BLaER1 (cell line): ENCODE data around the gene ARHGEF6.

ENCODE experiments used
- H3K27ac ChIP-seq: shearing (Covaris generic); formaldehyde crosslinking; 2 replicates; pipeline ENCODE4 v1.8.1; 2022
- H3K27me3 ChIP-seq: shearing (Covaris generic); formaldehyde crosslinking; 2 replicates; pipeline ENCODE4 v1.8.1; 2022
- H3K36me3 ChIP-seq: shearing (Covaris generic); formaldehyde crosslinking; 2 replicates; pipeline ENCODE4 v1.8.1; 2022
- H3K4me1 ChIP-seq: shearing (Covaris generic); formaldehyde crosslinking; 2 replicates; pipeline ENCODE4 v1.8.1; 2022
- H3K4me2 ChIP-seq: shearing (Covaris generic); formaldehyde crosslinking; 2 replicates; pipeline ENCODE4 v1.8.1; 2022
- H3K4me3 ChIP-seq: shearing (Covaris generic); formaldehyde crosslinking; 2 replicates; pipeline ENCODE4 v1.8.1; 2022
- H3K9ac ChIP-seq: shearing (Covaris generic); formaldehyde crosslinking; 2 replicates; pipeline ENCODE4 v1.8.1; 2022
- H3K9me3 ChIP-seq: shearing (Covaris generic); formaldehyde crosslinking; 2 replicates; pipeline ENCODE4 v1.8.1; 2022
- H4K20me1 ChIP-seq: shearing (Covaris generic); formaldehyde crosslinking; 2 replicates; pipeline ENCODE4 v1.8.1; 2022
- Cebpa-rat ChIP-seq: shearing (Covaris generic); IDR thresholded peaks from 2 replicates; pipeline ENCODE4 v1.8.1; 2022

ARHGEF6 gene

GRCh38 chrX:136620780-136621179 lies 160.0 kb downstream of the ARHGEF6 start:
- no peak for TF ChIP-seq Cebpa-rat
- peaks cover 75% of the 10 kb centered on the region for H3K27me3 ChIP-seq
- no peak overlapping the region for H3K9ac ChIP-seq
- no peaks in the 10 kb centered on the region; the same call in 1 of the 2 replicates for H4K20me1 ChIP-seq
- peaks cover 37% of the 10 kb centered on the region for H3K4me1 ChIP-seq
- no peaks in the 10 kb centered on the region for H3K36me3 ChIP-seq
- peaks cover 5% of the 10 kb centered on the region; the same call in 1 of the 2 replicates for H3K9me3 ChIP-seq
- H3K27ac ChIP-seq: no peak overlapping the region
- no peak overlapping the region for H3K4me2 ChIP-seq
- H3K4me3 ChIP-seq: no peak overlapping the region

GRCh38 chrX:136619899-136620505 lies 160.7 kb downstream of the ARHGEF6 start:
- Histone ChIP-seq H3K4me3 (no peak overlapping the region), H3K36me3 (no peaks in the 10 kb centered on the region), H4K20me1 (no peaks in the 10 kb centered on the region; the same call in 1 of the 2 replicates), H3K9me3 (peaks cover 5% of the 10 kb centered on the region; the same call in 1 of the 2 replicates), H3K27ac (no peak overlapping the region), H3K4me1 (peaks cover 37% of the 10 kb centered on the region), H3K27me3 (peaks cover 75% of the 10 kb centered on the region), H3K9ac (no peak overlapping the region), H3K4me2 (peak overlapping the region; percentile 24)
- no peak for TF ChIP-seq Cebpa-rat

- Histone ChIP-seq H3K27ac (no peak overlapping the region), H4K20me1 (no peaks in the 10 kb centered on the region), H3K9me3 (peaks cover 5% of the 10 kb centered on the region; the same call in 1 of the 2 replicates), H3K27me3 (peaks cover 79% of the 10 kb centered on the region), H3K4me3 (no peak overlapping the region), H3K4me1 (peaks cover 37% of the 10 kb centered on the region), H3K4me2 (peak overlapping the region; percentile 38), H3K9ac (no peak overlapping the region), H3K36me3 (no peaks in the 10 kb centered on the region)
- TF ChIP-seq Cebpa-rat: no peak
Observed at GRCh38 chrX:136616987-136617685, 163.6 kb downstream of the ARHGEF6 start.
